CD4-positive, alpha-beta T cell (primary cell): Measurements from ENCODE around the gene ZIM2. TPM values are rescaled to one million over a fixed set of nuclear protein-coding genes. Genes with fewer than 3 reads are reported as not detected.

Experiments
- ATAC-seq: fragments of 200-7000 bp; cut with Tn5 transposase; one replicate; pipeline ENCODE4 v1.10.0; 2022; ENCODE audit warnings: mild to moderate bottlenecking; ENCODE audit not compliant: poor library complexity
- CTCF ChIA-PET: fragments of 350-600 bp; sonication (Branson Sonifier 250); formaldehyde crosslinking; loops from one replicate; lab custom pipeline; 2021; ENCODE audit warnings: antibody characterized with exemption, inconsistent platforms; lab: Charles Lee
- POLR2A ChIA-PET: fragments of 350-600 bp; sonication (Branson Sonifier 250); formaldehyde crosslinking; loops from one replicate; lab custom pipeline; 2021; ENCODE audit warnings: antibody characterized with exemption, inconsistent platforms; lab: Charles Lee
- DNase-seq, 14 experiments: peaks; one replicate each; pipeline ENCODE4 v3.0.0-alpha.2; 2013 to 2020; ENCODE audit warnings: mixed read lengths in 2 of 14
- H3K27ac ChIP-seq, 2 donors: one replicate each; pipeline versions ENCODE4 v1.5.1 to v1.7.0; 2013; ENCODE audit warnings: low read length in 2 of 2, low read depth in 1 of 2, mild to moderate bottlenecking in 1 of 2
- H3K27me3 ChIP-seq, 2 experiments: 1 replicate in 1 of 2; 2 replicates in 1 of 2; pipeline versions ENCODE4 v1.6.1 to v1.7.0; 2013; ENCODE audit warnings: low read length in 2 of 2, control low read depth in 1 of 2, mild to moderate bottlenecking in 1 of 2, moderate library complexity in 1 of 2; ENCODE audit not compliant: insufficient read depth in 2 of 2, control insufficient read depth in 1 of 2
- H3K36me3 ChIP-seq: one replicate; pipeline ENCODE4 v1.6.1; 2013; ENCODE audit warnings: low read length, control low read depth; ENCODE audit not compliant: insufficient read depth
- H3K4me1 ChIP-seq: one replicate; pipeline ENCODE4 v1.6.1; 2013; ENCODE audit warnings: low read length, control low read depth; ENCODE audit not compliant: insufficient read depth
- H3K4me3 ChIP-seq: one replicate; pipeline ENCODE4 v1.5.1; 2013; ENCODE audit warnings: mild to moderate bottlenecking, low read length, moderate library complexity
- H3K9me3 ChIP-seq, 2 experiments: 1 replicate in 1 of 2; 2 replicates in 1 of 2; pipeline versions ENCODE4 v1.6.1 to v1.7.0; 2013; ENCODE audit warnings: low read length in 2 of 2, mild to moderate bottlenecking in 2 of 2, control low read depth in 1 of 2, moderate library complexity in 1 of 2; ENCODE audit not compliant: control insufficient read depth in 1 of 2, insufficient read depth in 1 of 2
- H3K27ac Mint-ChIP-seq: one replicate; pipeline ENCODE4 v1.8.0; 2020; ENCODE audit warnings: mixed read lengths
- H3K27me3 Mint-ChIP-seq: one replicate; pipeline ENCODE4 v1.8.0; 2021; ENCODE audit warnings: mixed read lengths
- H3K36me3 Mint-ChIP-seq: one replicate; pipeline ENCODE4 v1.8.0; 2021; ENCODE audit warnings: low read depth, mixed read lengths
- H3K4me1 Mint-ChIP-seq: one replicate; pipeline ENCODE4 v1.8.0; 2021; ENCODE audit warnings: low read depth, mixed read lengths
- H3K4me3 Mint-ChIP-seq: one replicate; pipeline ENCODE4 v1.8.0; 2020; ENCODE audit warnings: mild to moderate bottlenecking, mixed read lengths
- H3K9me3 Mint-ChIP-seq: one replicate; pipeline ENCODE4 v1.8.0; 2020; ENCODE audit warnings: mixed read lengths
- intact Hi-C, 2 experiments: fragments of 100-400 bp; cut with DNase I in 1 of 2; cut with micrococcal nuclease in 1 of 2; formaldehyde crosslinking; loops; one replicate each; pipeline versions ENCODE4 v1.15.1 to v1.9.0; 2023 to 2025; cut with DNase I, micrococcal nuclease
- polyA plus RNA-seq, 2 donors: library from polyadenylated mRNA; unstranded; fragments of 120-200 nt; gene quantifications; one replicate each; pipeline ENCODE4 v1.2.1, GENCODE V29; 2013
- total RNA-seq, 174 experiments: library from RNA in 2 of 174; stranded (reverse) in 2 of 174; gene quantifications; one replicate each; pipeline ENCODE4 v1.2.3 and lab custom pipeline; 2021 to 2026
- TF ChIP-seq, protein P1 (sequence below): fragments of 200-600 bp; IDR thresholded peaks from one replicate; pipeline ENCODE4 v1.8.0; 2022; ENCODE audit warnings: antibody characterized with exemption, mild to moderate bottlenecking

ZIM2 gene
- total RNA-seq (not detected), total RNA-seq (lab: John Stamatoyannopoulos, UW) (0 to 0.07 (median 0) reads per million in 172 experiments)
- not detected for polyA plus RNA-seq (2013, experiment 1 of 2)
- 0.14 TPM for polyA plus RNA-seq (2013, experiment 2 of 2)

DNA sequence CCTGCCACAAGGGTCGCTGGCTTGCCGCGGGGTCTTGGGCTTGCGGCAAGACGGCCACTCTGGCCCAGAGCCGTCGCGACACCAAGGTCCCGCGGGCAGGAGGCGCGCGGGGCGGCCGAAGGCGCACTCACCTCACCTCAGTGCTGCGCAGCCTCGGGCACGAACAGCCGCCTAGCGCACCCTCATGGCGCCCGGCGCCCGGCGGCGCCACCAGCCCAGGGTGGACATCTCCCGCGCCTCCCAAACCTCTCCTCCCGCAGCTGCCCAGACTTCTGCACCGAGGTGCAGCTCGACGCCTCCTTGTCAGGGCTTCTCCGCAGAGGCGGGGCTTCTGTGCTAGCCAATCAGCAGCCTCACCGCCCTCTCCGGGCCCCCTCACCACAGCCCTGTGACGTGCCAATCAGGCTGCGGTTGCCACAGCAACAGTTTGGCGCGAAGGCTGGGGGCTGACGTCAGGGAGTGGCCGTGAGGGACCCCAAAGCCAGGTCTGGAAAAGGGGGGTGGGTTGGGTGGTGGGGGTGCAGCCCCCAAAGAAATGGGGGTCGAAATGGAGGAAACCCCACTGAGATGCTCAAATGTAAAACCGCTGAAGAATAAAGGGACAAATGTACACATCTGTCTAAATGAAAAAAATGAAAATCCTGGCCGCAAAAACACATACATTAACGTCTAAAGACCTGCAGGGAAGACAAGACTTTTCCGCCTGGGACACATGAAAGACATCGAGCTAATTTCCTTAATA lies at the start of gene ZIM2, which contains the start of gene PEG3:
Gene ZIM2, minus strand, starts transcription at position 276 of the 742 bp plus-strand sequence. CDS start 16,449 bp downstream, outside the sequence.
Gene PEG3, minus strand, starts transcription at position 276 of the 742 bp plus-strand sequence. CDS start 16,071 bp downstream, outside the sequence.
- H3K4me3 ChIP-seq, result no peak within 1 kb of the TSS
- H3K4me1 Mint-ChIP-seq, result no peaks in the 10 kb centered on the region
- POLR2A ChIA-PET, result no interaction called here

DNA sequence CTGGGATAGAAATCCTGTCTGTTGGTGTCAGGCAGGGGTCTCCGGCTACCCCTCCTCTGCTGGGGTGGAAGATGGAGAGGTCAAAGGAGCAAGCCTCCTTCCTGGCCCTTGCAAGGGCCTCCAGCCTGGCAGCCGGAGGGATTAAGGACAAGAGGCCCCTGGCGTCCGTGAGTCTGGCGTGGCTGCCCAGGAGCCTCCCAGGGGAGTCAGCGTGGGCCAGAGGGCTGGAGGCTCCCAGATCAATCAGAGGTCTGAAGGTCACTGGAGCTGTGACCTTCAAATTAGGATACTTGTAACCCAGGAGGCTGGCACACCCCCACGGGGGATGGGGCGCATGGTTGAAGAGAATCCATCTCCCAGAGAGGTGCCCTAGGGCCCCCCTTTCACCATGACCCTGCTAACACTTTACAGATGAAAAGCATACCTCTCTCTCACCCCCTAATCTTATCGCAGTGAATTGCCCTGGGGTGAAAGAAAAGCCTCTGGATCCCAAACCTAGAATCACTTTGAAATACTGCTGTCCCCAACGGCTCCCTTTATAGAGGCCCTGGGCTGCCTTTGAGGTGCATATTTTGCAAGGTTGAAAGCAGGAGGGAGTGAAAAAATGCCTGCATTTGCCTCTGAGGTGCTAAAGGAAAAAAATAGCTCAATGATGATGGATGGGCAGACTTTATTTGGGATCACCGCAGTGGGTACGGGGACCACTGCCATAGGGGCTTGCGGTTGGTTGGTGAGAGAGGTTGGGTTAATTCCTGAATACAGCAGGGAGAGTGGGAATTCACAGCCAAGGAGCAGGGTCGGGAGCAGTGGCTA lies 44.9 kb upstream of the ZIM2 start:
- Mint-ChIP-seq H3K9me3 (peaks cover 31% of the 10 kb centered on the region), H3K27ac (no peak overlapping the region), H3K36me3 (peaks cover 12% of the 10 kb centered on the region), H3K27me3 (no peaks in the 10 kb centered on the region), H3K4me1 (no peaks in the 10 kb centered on the region), H3K4me3 (no peak overlapping the region)
- TF ChIP-seq, protein P1, sequence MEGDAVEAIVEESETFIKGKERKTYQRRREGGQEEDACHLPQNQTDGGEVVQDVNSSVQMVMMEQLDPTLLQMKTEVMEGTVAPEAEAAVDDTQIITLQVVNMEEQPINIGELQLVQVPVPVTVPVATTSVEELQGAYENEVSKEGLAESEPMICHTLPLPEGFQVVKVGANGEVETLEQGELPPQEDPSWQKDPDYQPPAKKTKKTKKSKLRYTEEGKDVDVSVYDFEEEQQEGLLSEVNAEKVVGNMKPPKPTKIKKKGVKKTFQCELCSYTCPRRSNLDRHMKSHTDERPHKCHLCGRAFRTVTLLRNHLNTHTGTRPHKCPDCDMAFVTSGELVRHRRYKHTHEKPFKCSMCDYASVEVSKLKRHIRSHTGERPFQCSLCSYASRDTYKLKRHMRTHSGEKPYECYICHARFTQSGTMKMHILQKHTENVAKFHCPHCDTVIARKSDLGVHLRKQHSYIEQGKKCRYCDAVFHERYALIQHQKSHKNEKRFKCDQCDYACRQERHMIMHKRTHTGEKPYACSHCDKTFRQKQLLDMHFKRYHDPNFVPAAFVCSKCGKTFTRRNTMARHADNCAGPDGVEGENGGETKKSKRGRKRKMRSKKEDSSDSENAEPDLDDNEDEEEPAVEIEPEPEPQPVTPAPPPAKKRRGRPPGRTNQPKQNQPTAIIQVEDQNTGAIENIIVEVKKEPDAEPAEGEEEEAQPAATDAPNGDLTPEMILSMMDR, result no peak
- POLR2A ChIA-PET, result no interaction called here
- CTCF ChIA-PET, result interaction anchor here (0.6 kb wide), 1 partner anchor 1964 kb away, joined by 3 read pairs; no protein-coding TSS in a partner anchor
- Histone ChIP-seq H3K27ac (no peak overlapping the region), H3K27me3 (no peaks in the 10 kb centered on the region), H3K9me3 (peaks cover 35 to 48% of the 10 kb centered on the region in 2 experiments), H3K4me1 (no peaks in the 10 kb centered on the region), H3K4me3 (no peak overlapping the region), H3K36me3 (no peaks in the 10 kb centered on the region)
- intact Hi-C loops, result no loop called here
- DNase-seq (no peak), ATAC-seq (no peak)

More for the DNA sequence above, at the start of gene ZIM2, which contains the start of gene PEG3:
- Mint-ChIP-seq H3K27me3 (peaks cover 16% of the 10 kb centered on the region), H3K36me3 (peaks cover 28% of the 10 kb centered on the region), H3K27ac (no peak within 1 kb of the TSS), H3K9me3 (peaks cover 17% of the 10 kb centered on the region), H3K4me3 (no peak within 1 kb of the TSS)
- DNase-seq, result no peak
- ATAC-seq, result no peak
- Histone ChIP-seq H3K9me3 (peaks cover 49 to 50% of the 10 kb centered on the region in 2 experiments), H3K4me1 (peaks cover 3% of the 10 kb centered on the region), H3K36me3 (no peaks in the 10 kb centered on the region), H3K27me3 (peaks cover 2 to 9% of the 10 kb centered on the region in 2 experiments), H3K27ac (no peak within 1 kb of the TSS)
- TF ChIP-seq, protein P1, result no peak
- CTCF ChIA-PET, result no interaction called here
- intact Hi-C loops, result loop anchor here in 1 of 2 experiments (10.0 kb wide), 1 partner anchor 376 kb away; no protein-coding TSS in a partner anchor

DNA sequence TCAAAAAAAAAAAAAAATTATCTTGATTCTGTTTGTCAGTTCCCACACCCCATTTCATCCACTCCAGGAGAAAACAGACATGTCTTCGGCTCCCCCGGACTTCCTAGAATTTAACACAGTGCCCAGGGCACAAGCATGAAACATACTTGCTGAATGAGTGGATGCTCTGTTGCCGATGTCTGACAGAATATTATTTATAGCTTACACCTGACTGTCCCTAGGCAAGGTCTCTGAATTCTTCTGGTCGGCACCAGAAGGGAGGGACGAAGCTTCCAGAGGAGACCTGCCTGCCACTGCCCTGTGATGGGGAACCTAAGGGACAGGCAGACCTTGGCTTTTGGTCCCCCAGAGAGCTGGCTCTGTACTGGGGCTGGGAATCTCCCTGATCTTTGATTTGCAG lies 43.9 kb upstream of the ZIM2 start:
- ChIA-PET POLR2A (no interaction called here), CTCF (no interaction called here)
- Mint-ChIP-seq H3K27ac (no peak overlapping the region), H3K27me3 (no peaks in the 10 kb centered on the region), H3K36me3 (peaks cover 17% of the 10 kb centered on the region), H3K4me1 (no peaks in the 10 kb centered on the region), H3K4me3 (no peak overlapping the region), H3K9me3 (peaks cover 32% of the 10 kb centered on the region)
- ATAC-seq (no peak), DNase-seq (no peak)
- TF ChIP-seq, protein P1, result no peak
- Histone ChIP-seq H3K27ac (no peak overlapping the region), H3K4me1 (no peaks in the 10 kb centered on the region), H3K36me3 (no peaks in the 10 kb centered on the region), H3K4me3 (no peak overlapping the region), H3K27me3 (no peaks in the 10 kb centered on the region), H3K9me3 (peaks cover 43 to 51% of the 10 kb centered on the region in 2 experiments)
- intact Hi-C loops, result no loop called here
